K562 (cell line): ENCODE data around the gene LRRC14B. TPM values are rescaled to one million over a fixed set of nuclear protein-coding genes. Genes with fewer than 3 reads are reported as not detected.

Experiments used
- COPS2 ChIP-seq: fragments of 450-650 bp; conservative IDR thresholded peaks from 2 replicates; pipeline ENCODE4 v1.6.1; 2016; ENCODE audit warnings: mild to moderate bottlenecking, moderate library complexity
- EP400 ChIP-seq: fragments of 450-650 bp; IDR thresholded peaks from 2 replicates; pipeline ENCODE4 v1.6.1; 2017; ENCODE audit warnings: antibody characterized with exemption, mild to moderate bottlenecking, moderate library complexity
- ESRRA ChIP-seq: fragments of 450-650 bp; IDR thresholded peaks from 2 replicates; pipeline ENCODE4 v1.6.1; 2014; ENCODE audit warnings: low read depth, mild to moderate bottlenecking, moderate library complexity, borderline replicate concordance
- FOXJ3 ChIP-seq: sonication (generic); formaldehyde crosslinking; IDR thresholded peaks from 2 replicates; pipeline ENCODE4 v1.4.0; 2020; ENCODE audit warnings: mild to moderate bottlenecking, missing genetic modification reagents
- HDAC1 ChIP-seq, 2 experiments: fragments of 450-650 bp; IDR thresholded peaks; 2 replicates each; pipeline ENCODE4 v1.6.1; 2016 to 2017; ENCODE audit warnings: inconsistent platforms in 1 of 2, mild to moderate bottlenecking in 1 of 2, moderate library complexity in 1 of 2
- KAT2B ChIP-seq: IDR thresholded peaks from one replicate; pipeline ENCODE4 v1.6.1; 2012; ENCODE audit warnings: low read depth, mild to moderate bottlenecking, control low read depth, inconsistent platforms, low read length, moderate library complexity
- MEF2D ChIP-seq: conservative IDR thresholded peaks from 2 replicates; pipeline ENCODE4 v1.6.1; 2016; ENCODE audit warnings: low read depth, missing genetic modification characterization, missing compliant biosample characterization
- MYBL2 ChIP-seq, 2 experiments: fragments of 450-650 bp in 1 of 2; sonication (generic) in 1 of 2; formaldehyde crosslinking in 1 of 2; IDR thresholded peaks; 2 replicates each; pipeline versions ENCODE4 v1.6.1 to v1.8.1; 2017 to 2022; ENCODE audit warnings: borderline replicate concordance in 1 of 2, inconsistent platforms in 1 of 2, low read depth in 1 of 2, mild to moderate bottlenecking in 1 of 2, missing genetic modification reagents in 1 of 2, moderate library complexity in 1 of 2
- NCOA6 ChIP-seq: fragments of 450-650 bp; IDR thresholded peaks from 2 replicates; pipeline ENCODE4 v1.6.1; 2017; ENCODE audit warnings: mild to moderate bottlenecking
- PHTF2 ChIP-seq: fragments of 250-450 bp; sonication (Bioruptor Pico); IDR thresholded peaks from 2 replicates; pipeline ENCODE4 v1.5.0; 2021; ENCODE audit warnings: mild to moderate bottlenecking
- POLR2A ChIP-seq: fragments of 450-650 bp; conservative IDR thresholded peaks from 2 replicates; pipeline ENCODE4 v1.6.1; 2016
- RCOR1 ChIP-seq, 2 experiments: IDR thresholded peaks; 2 replicates each; pipeline ENCODE4 v1.6.1; 2012; ENCODE audit warnings: low read depth in 2 of 2, low read length in 2 of 2, borderline replicate concordance in 1 of 2, improper control_type of control experiment in 1 of 2
- RFX5 ChIP-seq: IDR thresholded peaks from 2 replicates; pipeline ENCODE4 v1.6.1; 2011; ENCODE audit warnings: low read depth, mild to moderate bottlenecking, improper control_type of control experiment, low read length
- RHOXF2B ChIP-seq: fragments of 250-450 bp; sonication (Bioruptor Pico); conservative IDR thresholded peaks from 2 replicates; pipeline ENCODE4 v1.5.1; 2021
- SIN3B ChIP-seq: fragments of 450-650 bp; IDR thresholded peaks from 2 replicates; pipeline ENCODE4 v1.6.1; 2017; ENCODE audit warnings: low read depth, mild to moderate bottlenecking, moderate library complexity
- TOE1 ChIP-seq, 2 experiments: fragments of 450-650 bp in 1 of 2; sonication (generic) in 1 of 2; formaldehyde crosslinking in 1 of 2; IDR thresholded peaks; 2 replicates each; pipeline versions ENCODE4 v1.7.1 to v1.8.0; 2016 to 2022; ENCODE audit warnings: borderline replicate concordance in 2 of 2, mild to moderate bottlenecking in 2 of 2, antibody characterized with exemption in 1 of 2, inconsistent platforms in 1 of 2, low read depth in 1 of 2, missing genetic modification reagents in 1 of 2, moderate library complexity in 1 of 2
- ZNF445 ChIP-seq: fragments of 250-450 bp; sonication (Bioruptor Pico); IDR thresholded peaks from 2 replicates; pipeline ENCODE4 v1.4.0; 2020; ENCODE audit warnings: low read depth, mild to moderate bottlenecking, moderate library complexity
- polyA plus RNA-seq, 8 experiments: library from polyadenylated mRNA; depleted of rRNA in 4 of 8; stranded (reverse) in 5 of 8; unstranded in 3 of 8; fragments of >200 nt; fragmentation: Nextera tagmentation in 2 of 8; fragmentation: Illumina TruSeq in 1 of 8; extraction: Ambion mirVana in 2 of 8; extraction: Trizol in 1 of 8; gene quantifications; 2 replicates each; pipeline versions ENCODE4 v1.2.1 to v1.2.3, GENCODE V29; 2011 to 2014; ENCODE audit warnings: inconsistent platforms in 1 of 8, missing spikeins in 1 of 8
- total RNA-seq, 7 experiments: library from RNA; depleted of rRNA in 6 of 7; stranded (reverse); fragments of >200 nt in 6 of 7; fragmentation: Illumina TruSeq in 2 of 7; extraction: Trizol in 2 of 7; gene quantifications; 2 replicates each; pipeline versions ENCODE4 v1.2.1 to v1.2.3, GENCODE V29; 2011 to 2021; ENCODE audit warnings: low replicate concordance in 1 of 7
- TF ChIP-seq, protein P1 (sequence below): sonication (generic); formaldehyde crosslinking; IDR thresholded peaks from 2 replicates; pipeline ENCODE4 v1.9.0; 2022; ENCODE audit warnings: mild to moderate bottlenecking, missing genetic modification reagents
- TF ChIP-seq, protein P2 (sequence below): fragments of 250-450 bp; sonication (Bioruptor Pico); IDR thresholded peaks from 2 replicates; pipeline ENCODE4 v1.5.0; 2021; ENCODE audit warnings: mild to moderate bottlenecking, borderline replicate concordance
- TF ChIP-seq, protein P3 (sequence below): fragments of 250-450 bp; sonication (Bioruptor Pico); IDR thresholded peaks from 2 replicates; pipeline ENCODE4 v1.4.0; 2020; ENCODE audit warnings: mild to moderate bottlenecking, moderate library complexity, borderline replicate concordance
- TF ChIP-seq, protein P4 (sequence below), 2 experiments: fragments of 450-650 bp; conservative IDR thresholded peaks; 2 replicates each; pipeline ENCODE4 v1.6.1; 2017; ENCODE audit warnings: mild to moderate bottlenecking in 2 of 2, moderate library complexity in 2 of 2

Gene LRRC14B
- total and polyA plus RNA-seq, 9 of the 15 experiments (the other 6 are each of a cell fraction or from before 2014, with no cell fraction given): not detected

DNA sequence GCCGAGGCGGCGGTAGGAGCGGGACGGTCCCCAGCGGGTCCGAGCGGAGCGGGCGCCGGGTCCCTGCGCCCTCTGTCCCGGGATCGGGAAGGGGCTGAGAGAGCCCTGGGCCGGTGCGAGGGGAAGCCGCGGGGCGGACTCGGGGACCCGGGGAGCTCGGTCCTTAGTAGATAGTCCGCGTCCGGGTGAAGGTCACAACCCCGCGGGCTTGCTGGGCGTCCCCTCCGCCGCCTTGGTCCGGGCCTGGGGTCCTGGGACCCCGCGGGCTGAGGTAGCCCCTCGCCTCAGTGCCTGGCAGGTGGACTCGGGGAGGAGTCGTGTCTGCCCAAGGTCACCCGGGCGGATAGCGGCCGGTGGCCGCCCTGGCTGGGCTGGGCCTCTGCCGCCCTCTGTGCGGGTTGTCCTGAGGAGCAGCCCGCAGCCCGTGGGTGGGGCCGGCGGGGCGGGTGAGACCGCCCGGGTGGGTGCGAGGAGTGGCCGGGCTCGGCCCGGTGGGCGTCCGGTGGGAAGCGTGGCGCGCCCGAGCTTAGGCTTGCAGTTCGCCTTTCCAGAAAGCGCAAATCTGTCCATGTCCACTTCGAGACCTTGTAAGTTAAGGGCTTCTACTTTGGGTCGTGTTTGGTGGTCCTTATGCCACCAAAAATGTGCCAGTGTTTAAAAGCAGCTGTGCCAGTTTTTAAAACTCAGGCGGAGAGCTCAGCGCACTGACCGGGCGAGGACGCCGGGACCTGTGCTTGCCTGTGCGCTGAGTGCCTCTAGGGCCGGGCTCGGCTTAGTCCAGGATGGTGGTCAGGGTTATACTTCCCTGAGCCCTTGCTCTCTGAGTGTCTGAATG lies 27.4 kb downstream of the LRRC14B start (continued):
- TF ChIP-seq ZNF445 (CRISPR knock-in tag): no peak
- TF ChIP-seq TOE1 (IDR thresholded peaks at IDR 0.05; ENCODE audit: borderline replicate concordance): no peak
- TF ChIP-seq TOE1 (CRISPR knock-in tag; IDR thresholded peaks at IDR 0.05; ENCODE audit: borderline replicate concordance, low read depth): no peak
- TF ChIP-seq, protein P1, sequence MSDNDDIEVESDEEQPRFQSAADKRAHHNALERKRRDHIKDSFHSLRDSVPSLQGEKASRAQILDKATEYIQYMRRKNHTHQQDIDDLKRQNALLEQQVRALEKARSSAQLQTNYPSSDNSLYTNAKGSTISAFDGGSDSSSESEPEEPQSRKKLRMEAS (CRISPR knock-in tag): no peak
- TF ChIP-seq HDAC1 (IDR thresholded peaks at IDR 0.05): no peak
- TF ChIP-seq FOXJ3: no peak
- no peak for TF ChIP-seq KAT2B
- no peak for TF ChIP-seq RCOR1 (IDR thresholded peaks at IDR 0.05; ENCODE audit: borderline replicate concordance in 1 of 2, low read depth in 2 of 2, low read length in 2 of 2)
- TF ChIP-seq PHTF2 (CRISPR knock-in tag): no peak
- TF ChIP-seq, protein P2, sequence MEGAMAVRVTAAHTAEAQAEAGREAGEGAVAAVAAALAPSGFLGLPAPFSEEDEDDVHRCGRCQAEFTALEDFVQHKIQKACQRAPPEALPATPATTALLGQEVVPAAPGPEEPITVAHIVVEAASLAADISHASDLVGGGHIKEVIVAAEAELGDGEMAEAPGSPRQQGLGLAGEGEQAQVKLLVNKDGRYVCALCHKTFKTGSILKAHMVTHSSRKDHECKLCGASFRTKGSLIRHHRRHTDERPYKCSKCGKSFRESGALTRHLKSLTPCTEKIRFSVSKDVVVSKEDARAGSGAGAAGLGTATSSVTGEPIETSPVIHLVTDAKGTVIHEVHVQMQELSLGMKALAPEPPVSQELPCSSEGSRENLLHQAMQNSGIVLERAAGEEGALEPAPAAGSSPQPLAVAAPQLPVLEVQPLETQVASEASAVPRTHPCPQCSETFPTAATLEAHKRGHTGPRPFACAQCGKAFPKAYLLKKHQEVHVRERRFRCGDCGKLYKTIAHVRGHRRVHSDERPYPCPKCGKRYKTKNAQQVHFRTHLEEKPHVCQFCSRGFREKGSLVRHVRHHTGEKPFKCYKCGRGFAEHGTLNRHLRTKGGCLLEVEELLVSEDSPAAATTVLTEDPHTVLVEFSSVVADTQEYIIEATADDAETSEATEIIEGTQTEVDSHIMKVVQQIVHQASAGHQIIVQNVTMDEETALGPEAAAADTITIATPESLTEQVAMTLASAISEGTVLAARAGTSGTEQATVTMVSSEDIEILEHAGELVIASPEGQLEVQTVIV (CRISPR knock-in tag): no peak
- no peak for TF ChIP-seq COPS2
- no peak for TF ChIP-seq EP400
- TF ChIP-seq POLR2A: no peak
- TF ChIP-seq NCOA6: no peak
- no peak for TF ChIP-seq SIN3B
- no peak for TF ChIP-seq RFX5
- TF ChIP-seq, protein P3, sequence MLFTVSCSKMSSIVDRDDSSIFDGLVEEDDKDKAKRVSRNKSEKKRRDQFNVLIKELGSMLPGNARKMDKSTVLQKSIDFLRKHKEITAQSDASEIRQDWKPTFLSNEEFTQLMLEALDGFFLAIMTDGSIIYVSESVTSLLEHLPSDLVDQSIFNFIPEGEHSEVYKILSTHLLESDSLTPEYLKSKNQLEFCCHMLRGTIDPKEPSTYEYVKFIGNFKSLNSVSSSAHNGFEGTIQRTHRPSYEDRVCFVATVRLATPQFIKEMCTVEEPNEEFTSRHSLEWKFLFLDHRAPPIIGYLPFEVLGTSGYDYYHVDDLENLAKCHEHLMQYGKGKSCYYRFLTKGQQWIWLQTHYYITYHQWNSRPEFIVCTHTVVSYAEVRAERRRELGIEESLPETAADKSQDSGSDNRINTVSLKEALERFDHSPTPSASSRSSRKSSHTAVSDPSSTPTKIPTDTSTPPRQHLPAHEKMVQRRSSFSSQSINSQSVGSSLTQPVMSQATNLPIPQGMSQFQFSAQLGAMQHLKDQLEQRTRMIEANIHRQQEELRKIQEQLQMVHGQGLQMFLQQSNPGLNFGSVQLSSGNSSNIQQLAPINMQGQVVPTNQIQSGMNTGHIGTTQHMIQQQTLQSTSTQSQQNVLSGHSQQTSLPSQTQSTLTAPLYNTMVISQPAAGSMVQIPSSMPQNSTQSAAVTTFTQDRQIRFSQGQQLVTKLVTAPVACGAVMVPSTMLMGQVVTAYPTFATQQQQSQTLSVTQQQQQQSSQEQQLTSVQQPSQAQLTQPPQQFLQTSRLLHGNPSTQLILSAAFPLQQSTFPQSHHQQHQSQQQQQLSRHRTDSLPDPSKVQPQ (CRISPR knock-in tag): no peak
- TF ChIP-seq RHOXF2B (CRISPR knock-in tag): no peak
- no peak for TF ChIP-seq MYBL2 (IDR thresholded peaks at IDR 0.05; ENCODE audit: low read depth)
- TF ChIP-seq MYBL2 (CRISPR knock-in tag; IDR thresholded peaks at IDR 0.05; ENCODE audit: borderline replicate concordance): no peak
- TF ChIP-seq ESRRA: peak; percentile 95
- TF ChIP-seq, protein P4, sequence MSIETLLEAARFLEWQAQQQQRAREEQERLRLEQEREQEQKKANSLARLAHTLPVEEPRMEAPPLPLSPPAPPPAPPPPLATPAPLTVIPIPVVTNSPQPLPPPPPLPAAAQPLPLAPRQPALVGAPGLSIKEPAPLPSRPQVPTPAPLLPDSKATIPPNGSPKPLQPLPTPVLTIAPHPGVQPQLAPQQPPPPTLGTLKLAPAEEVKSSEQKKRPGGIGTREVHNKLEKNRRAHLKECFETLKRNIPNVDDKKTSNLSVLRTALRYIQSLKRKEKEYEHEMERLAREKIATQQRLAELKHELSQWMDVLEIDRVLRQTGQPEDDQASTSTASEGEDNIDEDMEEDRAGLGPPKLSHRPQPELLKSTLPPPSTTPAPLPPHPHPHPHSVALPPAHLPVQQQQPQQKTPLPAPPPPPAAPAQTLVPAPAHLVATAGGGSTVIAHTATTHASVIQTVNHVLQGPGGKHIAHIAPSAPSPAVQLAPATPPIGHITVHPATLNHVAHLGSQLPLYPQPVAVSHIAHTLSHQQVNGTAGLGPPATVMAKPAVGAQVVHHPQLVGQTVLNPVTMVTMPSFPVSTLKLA (conservative IDR thresholded peaks at IDR 0.05): no peak
- no peak for TF ChIP-seq MEF2D (tag)
